ENCODE measurements around the gene DDX31. TPM values are rescaled to one million over a fixed set of nuclear protein-coding genes. Genes with fewer than 3 reads are reported as not detected.

Gene DDX31
- total RNA-seq, 1 donor from 2014 or later = 4.4 TPM

DNA sequence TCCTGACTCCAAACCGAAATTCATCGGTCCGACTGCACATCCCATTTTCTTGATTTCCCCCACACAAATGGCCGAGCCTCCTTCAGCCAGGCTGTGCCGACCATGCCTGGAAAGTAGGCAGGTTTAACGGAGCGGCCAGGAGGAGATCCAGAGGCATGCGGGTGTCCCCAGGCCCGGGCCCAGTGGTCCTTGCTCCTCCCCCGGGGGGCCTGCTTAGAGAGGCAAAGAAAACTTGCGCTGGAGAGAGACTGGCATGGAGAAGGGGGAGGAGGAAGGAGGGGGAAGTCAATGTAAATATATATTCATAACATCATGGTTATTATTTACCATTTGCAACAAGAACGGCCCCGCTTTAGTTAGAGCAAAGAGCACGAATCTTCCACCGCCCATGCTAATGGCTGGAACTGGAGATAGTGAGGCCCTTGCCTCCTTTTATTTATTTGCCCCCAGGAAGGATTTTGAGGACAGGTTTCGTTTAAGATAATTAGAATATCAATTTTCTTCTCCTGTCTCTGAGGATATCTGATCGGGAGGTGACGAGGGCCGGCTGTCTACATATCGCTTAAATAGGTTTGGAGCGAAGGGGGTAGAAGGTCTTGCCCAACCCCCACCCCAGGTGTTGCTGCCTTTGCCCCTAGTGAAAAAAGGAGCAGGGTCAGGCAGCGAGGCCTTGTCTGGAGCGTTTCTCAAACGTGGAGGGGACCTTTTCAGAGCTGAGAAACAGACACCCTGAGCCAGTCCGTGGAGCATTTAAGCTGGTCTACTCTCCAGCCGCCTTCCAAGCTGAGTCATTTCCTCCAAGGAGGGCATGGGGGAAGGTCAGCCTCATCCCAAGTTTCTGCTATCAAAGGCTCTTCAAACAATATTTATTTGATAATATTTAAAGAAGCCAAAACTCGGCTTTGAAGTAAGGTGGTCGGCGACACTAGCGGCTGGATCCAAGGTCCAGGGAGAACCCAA, 84.9 kb downstream of the DDX31 start:
- intact Hi-C loops (cut with micrococcal nuclease) = no loop called here
- no peaks in the 10 kb centered on the region for H3K36me3 ChIP-seq
- no peak for DNase-seq
- H3K27ac ChIP-seq (replicated peaks) = no peak overlapping the region
- H3K27me3 ChIP-seq (ENCODE audit: low read depth) = peaks cover 100% of the 10 kb centered on the region
- TF ChIP-seq CTCF (IDR thresholded peaks at IDR 0.05; ENCODE audit: borderline replicate concordance) = no peak
- H3K4me3 ChIP-seq = no peak overlapping the region
- peaks cover 28% of the 10 kb centered on the region for H3K4me1 ChIP-seq
- H3K9me3 ChIP-seq (replicated peaks) = no peaks in the 10 kb centered on the region

DNA sequence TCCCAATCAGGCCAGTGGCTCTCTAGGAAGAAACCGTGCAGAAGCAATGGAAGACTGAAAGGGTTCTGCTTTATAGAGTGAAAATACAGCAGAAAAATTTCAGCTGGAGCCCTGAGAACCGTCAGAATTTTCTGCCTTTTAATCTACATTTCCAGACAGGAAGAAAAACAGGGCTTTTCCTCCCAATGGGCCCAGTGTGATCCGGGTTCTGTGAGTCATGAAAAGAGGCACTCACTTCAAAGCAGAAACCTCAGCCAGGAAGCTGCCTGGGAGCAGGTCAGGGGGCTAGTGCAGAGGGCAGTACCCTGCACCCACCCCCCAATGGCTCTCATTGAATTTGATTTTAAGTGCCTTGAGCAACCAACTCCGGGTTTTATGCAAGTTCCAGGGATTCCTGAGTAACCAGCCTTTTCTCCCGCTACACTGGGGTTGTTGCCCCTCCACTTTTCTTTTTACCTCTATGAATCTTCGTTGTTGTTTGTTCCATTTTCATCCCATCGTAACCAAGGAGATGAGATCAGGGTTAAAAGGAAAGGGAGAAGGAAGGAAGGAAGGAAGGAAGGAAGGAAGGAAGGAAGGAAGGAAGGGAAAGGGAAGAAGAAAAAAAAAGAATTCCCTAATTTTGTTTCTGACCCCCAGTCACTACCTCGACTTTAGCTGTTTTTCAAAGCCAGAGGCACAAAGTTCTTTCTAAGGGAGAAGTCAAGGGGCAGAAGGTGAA, 86.0 kb downstream of the DDX31 start:
- intact Hi-C loops (cut with micrococcal nuclease) = no loop called here
- TF ChIP-seq CTCF (IDR thresholded peaks at IDR 0.05; ENCODE audit: borderline replicate concordance) = no peak
- peaks cover 100% of the 10 kb centered on the region for H3K27me3 ChIP-seq (ENCODE audit: low read depth)

GRCh38 chr9:132582786-132583583, 86.8 kb downstream of the DDX31 start:
- TF ChIP-seq CTCF (IDR thresholded peaks at IDR 0.05; ENCODE audit: borderline replicate concordance) = no peak
- H3K27ac ChIP-seq (replicated peaks) = no peak overlapping the region
- peaks cover 100% of the 10 kb centered on the region for H3K27me3 ChIP-seq (ENCODE audit: low read depth)
- H3K4me1 ChIP-seq = peaks cover 27% of the 10 kb centered on the region
- no peaks in the 10 kb centered on the region for H3K9me3 ChIP-seq (replicated peaks)
- no peak for DNase-seq
- H3K36me3 ChIP-seq = no peaks in the 10 kb centered on the region
- no peak overlapping the region for H3K4me3 ChIP-seq
- intact Hi-C loops (cut with micrococcal nuclease) = no loop called here

More for the DNA sequence above, 86.0 kb downstream of the DDX31 start:
- H3K9me3 ChIP-seq (replicated peaks) = no peaks in the 10 kb centered on the region
- peaks cover 27% of the 10 kb centered on the region for H3K4me1 ChIP-seq
- no peak overlapping the region for H3K4me3 ChIP-seq
- H3K27ac ChIP-seq (replicated peaks) = no peak overlapping the region
- DNase-seq = no peak
- H3K36me3 ChIP-seq = no peaks in the 10 kb centered on the region

- no peak within 1 kb of the TSS for H3K27ac ChIP-seq (replicated peaks)
- no peaks in the 10 kb centered on the region for H3K9me3 ChIP-seq (replicated peaks)
- H3K4me3 ChIP-seq = peak within 1 kb of the TSS; percentile 53
- intact Hi-C loops (cut with micrococcal nuclease) = no loop called here
- no peak for TF ChIP-seq CTCF (IDR thresholded peaks at IDR 0.05; ENCODE audit: borderline replicate concordance)
- no peaks in the 10 kb centered on the region for H3K36me3 ChIP-seq
- peaks cover 100% of the 10 kb centered on the region for H3K27me3 ChIP-seq (ENCODE audit: low read depth)
- no peak for DNase-seq
- H3K4me1 ChIP-seq = peaks cover 26% of the 10 kb centered on the region
Observed at GRCh38 chr9:132582276-132582785, 87.5 kb downstream of the DDX31 start, which contains the start of gene BARHL1. Gene BARHL1, plus strand, starts transcription at chr9:132582606. Its CDS starts 192 bp downstream, at chr9:132582798.

GRCh38 chr9:132579427-132579798, 90.4 kb downstream of the DDX31 start:
- Histone ChIP-seq H3K27me3 (ENCODE audit: low read depth) (peaks cover 100% of the 10 kb centered on the region), H3K4me3 (no peak overlapping the region), H3K9me3 (replicated peaks) (no peaks in the 10 kb centered on the region), H3K4me1 (peaks cover 20% of the 10 kb centered on the region), H3K27ac (replicated peaks) (no peak overlapping the region), H3K36me3 (no peaks in the 10 kb centered on the region)
- no peak for TF ChIP-seq CTCF (IDR thresholded peaks at IDR 0.05; ENCODE audit: borderline replicate concordance)
- DNase-seq = no peak
- intact Hi-C loops (cut with micrococcal nuclease) = no loop called here

Data from left ventricle myocardium inferior (tissue), 1 donor.